CD14-positive monocyte (primary cell): ENCODE results near the gene PAMR1. TPM values are rescaled to one million over a fixed set of nuclear protein-coding genes. Genes with fewer than 3 reads are reported as not detected.

Experiments
- DNase-seq, 3 donors: peaks; one replicate each; pipeline ENCODE4 v3.0.0-alpha.2; 2011 to 2022
- H2AFZ ChIP-seq: 2 replicates; pipeline ENCODE4 v1.6.0; 2012; ENCODE audit warnings: mild to moderate bottlenecking, low read depth, low read length, inconsistent platforms; ENCODE audit not compliant: insufficient read depth, poor library complexity, severe bottlenecking
- H3K27ac ChIP-seq, 2 donors: 1 replicate in 1 of 2; 2 replicates in 1 of 2; pipeline ENCODE4 v1.5.1; 2012 to 2013; ENCODE audit warnings: low read length in 2 of 2, control low read depth in 1 of 2, inconsistent platforms in 1 of 2, low read depth in 1 of 2, mild to moderate bottlenecking in 1 of 2
- H3K27me3 ChIP-seq, 2 donors: one replicate each; pipeline versions ENCODE4 v1.6.0 to v1.6.1; 2011 to 2013; ENCODE audit warnings: low read length in 2 of 2; ENCODE audit not compliant: control insufficient read depth in 2 of 2, insufficient read depth in 2 of 2
- H3K36me3 ChIP-seq, 2 donors: replicated peaks in 1 of 2; 1 replicate in 1 of 2; 2 replicates in 1 of 2; pipeline versions ENCODE4 v1.5.1 to v1.6.1; 2012 to 2013; ENCODE audit warnings: low read length in 2 of 2, control low read depth in 1 of 2, inconsistent platforms in 1 of 2, mild to moderate bottlenecking in 1 of 2; ENCODE audit not compliant: insufficient read depth in 2 of 2, control insufficient read depth in 1 of 2
- H3K4me1 ChIP-seq, 2 donors: 1 replicate in 1 of 2; 2 replicates in 1 of 2; pipeline versions ENCODE4 v1.5.1 to v1.6.1; 2012 to 2013; ENCODE audit warnings: low read length in 2 of 2, control low read depth in 1 of 2, inconsistent platforms in 1 of 2, mild to moderate bottlenecking in 1 of 2, moderate library complexity in 1 of 2; ENCODE audit not compliant: insufficient read depth in 2 of 2, control insufficient read depth in 1 of 2
- H3K4me2 ChIP-seq: replicated peaks from 2 replicates; pipeline ENCODE3; 2012; ENCODE audit warnings: low read length, moderate library complexity, mild to moderate bottlenecking; ENCODE audit not compliant: poor library complexity, severe bottlenecking; ENCODE audit errors: extremely low read depth
- H3K4me3 ChIP-seq, 3 experiments: fragments of 200-600 bp in 1 of 3; sonication (generic) in 1 of 3; replicated peaks in 1 of 3; 1 replicate in 2 of 3; 2 replicates in 1 of 3; pipeline ENCODE4 v1.5.1; 2011 to 2013; ENCODE audit warnings: low read length in 3 of 3, mild to moderate bottlenecking in 3 of 3, control low read depth in 2 of 3, low read depth in 2 of 3, inconsistent platforms in 1 of 3, moderate library complexity in 1 of 3
- H3K79me2 ChIP-seq: 2 replicates; pipeline ENCODE4 v1.6.0; 2012; ENCODE audit warnings: mild to moderate bottlenecking, control low read depth, inconsistent platforms, low read length, moderate library complexity; ENCODE audit not compliant: insufficient read depth
- H3K9ac ChIP-seq: 2 replicates; pipeline ENCODE4 v1.6.0; 2017; ENCODE audit warnings: low read length, mild to moderate bottlenecking; ENCODE audit not compliant: insufficient read depth, poor library complexity, severe bottlenecking
- H3K9me3 ChIP-seq, 2 donors: replicated peaks in 1 of 2; 1 replicate in 1 of 2; 2 replicates in 1 of 2; pipeline versions ENCODE4 v1.5.1 to v1.6.1; 2012 to 2013; ENCODE audit warnings: low read length in 2 of 2, control low read depth in 1 of 2; ENCODE audit not compliant: control insufficient read depth in 1 of 2, insufficient read depth in 1 of 2
- H4K20me1 ChIP-seq: 2 replicates; pipeline ENCODE4 v1.6.0; 2012; ENCODE audit warnings: mild to moderate bottlenecking, low read length, control low read depth, moderate library complexity; ENCODE audit not compliant: insufficient read depth
- H3K27ac Mint-ChIP-seq, 7 donors: one replicate each; pipeline ENCODE4 v1.8.0; 2020; ENCODE audit warnings: mild to moderate bottlenecking in 7 of 7, mixed read lengths in 7 of 7, moderate library complexity in 6 of 7, inconsistent platforms in 2 of 7
- H3K27me3 Mint-ChIP-seq, 3 donors: one replicate each; pipeline ENCODE4 v1.8.0; 2021 to 2022; ENCODE audit warnings: low read depth in 3 of 3, mild to moderate bottlenecking in 3 of 3, mixed read lengths in 3 of 3, moderate library complexity in 3 of 3, inconsistent platforms in 1 of 3
- H3K36me3 Mint-ChIP-seq, 2 donors: one replicate each; pipeline ENCODE4 v1.8.0; 2020; ENCODE audit warnings: mixed read lengths in 2 of 2, inconsistent platforms in 1 of 2, mild to moderate bottlenecking in 1 of 2
- H3K4me1 Mint-ChIP-seq: one replicate; pipeline ENCODE4 v1.8.0; 2020; ENCODE audit warnings: mild to moderate bottlenecking, mixed read lengths
- H3K4me3 Mint-ChIP-seq, 2 donors: one replicate each; pipeline ENCODE4 v1.8.0; 2020; ENCODE audit warnings: mild to moderate bottlenecking in 2 of 2, mixed read lengths in 2 of 2, moderate library complexity in 1 of 2
- H3K9me3 Mint-ChIP-seq, 7 donors: one replicate each; pipeline ENCODE4 v1.8.0; 2020 to 2022; ENCODE audit warnings: mixed read lengths in 7 of 7, mild to moderate bottlenecking in 6 of 7, moderate library complexity in 6 of 7, inconsistent platforms in 2 of 7
- WGBS: methylation state at CpG from one replicate; pipeline ENCODE4 v1.1.5; 2013; ENCODE audit warnings: missing lambda C conversion rate; ENCODE audit not compliant: insufficient coverage; 5-methylcytosine and 5-hydroxymethylcytosine counted together
- intact Hi-C, 2 donors: fragments of 100-400 bp; cut with micrococcal nuclease; formaldehyde crosslinking; loops; one replicate each; pipeline versions ENCODE4 v1.15.0 to v1.15.1; 2023
- polyA plus RNA-seq, 3 donors: library from polyadenylated mRNA; depleted of rRNA in 1 of 3; unstranded in 2 of 3; stranded (reverse) in 1 of 3; fragments of 300-500 nt in 2 of 3; fragments of >200 nt in 1 of 3; fragmentation: Illumina TruSeq in 2 of 3; gene quantifications; 1 replicate in 2 of 3; 2 replicates in 1 of 3; pipeline ENCODE4 v1.2.3, GENCODE V29; 2012 to 2021
- TF ChIP-seq, protein P1 (sequence below): fragments of 200-600 bp; IDR thresholded peaks from one replicate; pipeline ENCODE4 v1.8.0; 2022; ENCODE audit warnings: antibody characterized with exemption, mild to moderate bottlenecking

The PAMR1 gene
- polyA plus RNA-seq, 3 donors, result not detected

DNA sequence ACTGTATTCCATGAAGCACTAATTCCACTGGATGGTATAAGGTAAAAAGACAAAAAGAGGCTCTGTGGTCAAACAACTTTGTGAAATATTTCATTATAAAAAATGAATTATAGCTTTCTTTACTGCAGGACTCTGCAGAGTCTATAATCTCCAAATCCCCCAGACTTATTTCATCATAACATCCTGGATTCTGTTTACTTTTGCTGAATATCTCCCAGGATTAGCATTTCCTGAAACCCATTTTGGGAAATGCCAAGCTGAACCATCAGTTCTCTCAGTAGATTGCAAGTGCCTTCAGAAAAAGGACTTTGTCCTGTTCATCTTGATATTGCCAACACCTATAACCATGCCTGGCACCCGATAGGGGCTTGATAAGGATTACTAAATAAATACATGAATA is 7.9 kb downstream of the PAMR1 start:
- Histone ChIP-seq H3K4me1 (no peaks in the 10 kb centered on the region), H3K36me3 (no peaks in the 10 kb centered on the region), H2AFZ (no peak overlapping the region), H4K20me1 (no peaks in the 10 kb centered on the region), H3K9ac (no peak overlapping the region), H3K27ac (no peak overlapping the region), H3K4me3 (no peak overlapping the region), H3K27me3 (peaks cover 12 to 14% of the 10 kb centered on the region in 2 donors), H3K9me3 (no peaks in the 10 kb centered on the region), H3K4me2 (no peak overlapping the region), H3K79me2 (no peaks in the 10 kb centered on the region)
- TF ChIP-seq, protein P1, sequence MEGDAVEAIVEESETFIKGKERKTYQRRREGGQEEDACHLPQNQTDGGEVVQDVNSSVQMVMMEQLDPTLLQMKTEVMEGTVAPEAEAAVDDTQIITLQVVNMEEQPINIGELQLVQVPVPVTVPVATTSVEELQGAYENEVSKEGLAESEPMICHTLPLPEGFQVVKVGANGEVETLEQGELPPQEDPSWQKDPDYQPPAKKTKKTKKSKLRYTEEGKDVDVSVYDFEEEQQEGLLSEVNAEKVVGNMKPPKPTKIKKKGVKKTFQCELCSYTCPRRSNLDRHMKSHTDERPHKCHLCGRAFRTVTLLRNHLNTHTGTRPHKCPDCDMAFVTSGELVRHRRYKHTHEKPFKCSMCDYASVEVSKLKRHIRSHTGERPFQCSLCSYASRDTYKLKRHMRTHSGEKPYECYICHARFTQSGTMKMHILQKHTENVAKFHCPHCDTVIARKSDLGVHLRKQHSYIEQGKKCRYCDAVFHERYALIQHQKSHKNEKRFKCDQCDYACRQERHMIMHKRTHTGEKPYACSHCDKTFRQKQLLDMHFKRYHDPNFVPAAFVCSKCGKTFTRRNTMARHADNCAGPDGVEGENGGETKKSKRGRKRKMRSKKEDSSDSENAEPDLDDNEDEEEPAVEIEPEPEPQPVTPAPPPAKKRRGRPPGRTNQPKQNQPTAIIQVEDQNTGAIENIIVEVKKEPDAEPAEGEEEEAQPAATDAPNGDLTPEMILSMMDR, result no peak
- peaks cover 0 to 4% (median 0%) of the 10 kb centered on the region in 7 donors for H3K9me3 Mint-ChIP-seq
- intact Hi-C loops, result no loop called here
- no peaks in the 10 kb centered on the region for H3K36me3 Mint-ChIP-seq
- no peaks in the 10 kb centered on the region for H3K4me1 Mint-ChIP-seq
- peaks cover 11 to 29% (median 18%) of the 10 kb centered on the region in 3 donors for H3K27me3 Mint-ChIP-seq
- DNase-seq, result no peak
- no peak overlapping the region for H3K27ac Mint-ChIP-seq
- no peak overlapping the region for H3K4me3 Mint-ChIP-seq
- WGBS, result no CpG with 5 or more reads among the region's 1 CpG

GRCh38 chr11:35516403-35516802 is 9.0 kb downstream of the PAMR1 start:
- Histone ChIP-seq H3K27ac (no peak overlapping the region), H3K9ac (no peak overlapping the region), H2AFZ (no peak overlapping the region), H3K36me3 (no peaks in the 10 kb centered on the region), H3K4me3 (no peak overlapping the region), H3K4me2 (no peak overlapping the region), H3K79me2 (no peaks in the 10 kb centered on the region), H3K9me3 (no peaks in the 10 kb centered on the region), H4K20me1 (no peaks in the 10 kb centered on the region), H3K27me3 (peaks cover 12 to 18% of the 10 kb centered on the region in 2 donors), H3K4me1 (no peaks in the 10 kb centered on the region)
- no peaks in the 10 kb centered on the region for H3K4me1 Mint-ChIP-seq
- no peak overlapping the region for H3K4me3 Mint-ChIP-seq
- 85% methylated on average over 2 of the region's 4 CpGs for WGBS
- peaks cover 0 to 4% (median 0%) of the 10 kb centered on the region in 7 donors for H3K9me3 Mint-ChIP-seq
- peaks cover 11 to 26% (median 17%) of the 10 kb centered on the region in 3 donors for H3K27me3 Mint-ChIP-seq
- TF ChIP-seq, protein P1, result no peak
- no peak for DNase-seq
- intact Hi-C loops, result no loop called here
- no peak overlapping the region for H3K27ac Mint-ChIP-seq
- H3K36me3 Mint-ChIP-seq, result no peaks in the 10 kb centered on the region
